Natural killer cell (primary cell): Measurements from ENCODE around the gene SHISA6. TPM values are rescaled to one million over a fixed set of nuclear protein-coding genes. Genes with fewer than 3 reads are reported as not detected.

Experiments
- ATAC-seq, 3 donors: fragments of 150-1000 bp in 2 of 3; fragments of 200-7000 bp in 1 of 3; cut with Tn5 transposase; 1 replicate in 1 of 3; 2 replicates in 2 of 3; pipeline ENCODE4 v1.10.0; 2021; ENCODE audit warnings: mild to moderate bottlenecking in 2 of 3, moderate library complexity in 2 of 3
- DNase-seq, 2 donors: peaks; one replicate each; pipeline versions ENCODE4 v3.0.0 to v3.0.0-alpha.2; 2013 to 2021; ENCODE audit warnings: mixed read lengths in 1 of 2
- H3K27ac ChIP-seq: one replicate; pipeline ENCODE4 v1.5.1; 2013; ENCODE audit warnings: mild to moderate bottlenecking, low read length
- H3K27me3 ChIP-seq: one replicate; pipeline ENCODE4 v1.6.1; 2013; ENCODE audit warnings: low read length; ENCODE audit not compliant: control insufficient read depth, insufficient read depth
- H3K36me3 ChIP-seq: one replicate; pipeline ENCODE4 v1.6.1; 2013; ENCODE audit warnings: low read length; ENCODE audit not compliant: control insufficient read depth, insufficient read depth
- H3K4me1 ChIP-seq: one replicate; pipeline ENCODE4 v1.6.1; 2013; ENCODE audit warnings: low read length; ENCODE audit not compliant: control insufficient read depth, insufficient read depth
- H3K4me3 ChIP-seq: one replicate; pipeline ENCODE4 v1.5.1; 2013; ENCODE audit warnings: low read length
- H3K9me3 ChIP-seq: one replicate; pipeline ENCODE4 v1.6.1; 2013; ENCODE audit warnings: low read length; ENCODE audit not compliant: control insufficient read depth, insufficient read depth
- H3K27ac Mint-ChIP-seq, 2 donors: one replicate each; pipeline ENCODE4 v1.8.0; 2022; ENCODE audit warnings: mild to moderate bottlenecking in 2 of 2, mixed read lengths in 2 of 2, moderate library complexity in 1 of 2
- H3K27me3 Mint-ChIP-seq, 2 donors: one replicate each; pipeline ENCODE4 v1.8.0; 2022; ENCODE audit warnings: low read depth in 2 of 2, mixed read lengths in 2 of 2
- H3K36me3 Mint-ChIP-seq: one replicate; pipeline ENCODE4 v1.8.0; 2022; ENCODE audit warnings: mixed read lengths
- H3K4me1 Mint-ChIP-seq, 2 donors: one replicate each; pipeline ENCODE4 v1.8.0; 2022; ENCODE audit warnings: mixed read lengths in 2 of 2
- H3K4me3 Mint-ChIP-seq: one replicate; pipeline ENCODE4 v1.8.0; 2022; ENCODE audit warnings: mild to moderate bottlenecking, moderate library complexity, mixed read lengths
- H3K9me3 Mint-ChIP-seq, 2 donors: one replicate each; pipeline ENCODE4 v1.8.0; 2022; ENCODE audit warnings: mixed read lengths in 2 of 2
- WGBS: methylation state at CpG from one replicate; pipeline ENCODE4 v1.1.7; 2013; ENCODE audit warnings: missing lambda C conversion rate; ENCODE audit not compliant: insufficient coverage; 5-methylcytosine and 5-hydroxymethylcytosine counted together
- intact Hi-C: fragments of 100-400 bp; cut with micrococcal nuclease; formaldehyde crosslinking; loops from one replicate; pipeline ENCODE4 v1.14.2; 2022
- total RNA-seq, 4 donors: library from RNA; stranded (reverse); fragments of 120-200 nt in 1 of 4; gene quantifications; one replicate each; pipeline versions ENCODE4 v1.2.3 to v1.2.4, GENCODE V29; 2013 to 2022
- TF ChIP-seq, protein P1 (sequence below): fragments of 200-600 bp; IDR thresholded peaks from one replicate; pipeline ENCODE4 v1.8.0; 2022; ENCODE audit warnings: antibody characterized with exemption

SHISA6 gene
- total RNA-seq, 3 donors from 2014 or later (not counting 1 experiment from before 2014, with no cell fraction given) = not detected

DNA sequence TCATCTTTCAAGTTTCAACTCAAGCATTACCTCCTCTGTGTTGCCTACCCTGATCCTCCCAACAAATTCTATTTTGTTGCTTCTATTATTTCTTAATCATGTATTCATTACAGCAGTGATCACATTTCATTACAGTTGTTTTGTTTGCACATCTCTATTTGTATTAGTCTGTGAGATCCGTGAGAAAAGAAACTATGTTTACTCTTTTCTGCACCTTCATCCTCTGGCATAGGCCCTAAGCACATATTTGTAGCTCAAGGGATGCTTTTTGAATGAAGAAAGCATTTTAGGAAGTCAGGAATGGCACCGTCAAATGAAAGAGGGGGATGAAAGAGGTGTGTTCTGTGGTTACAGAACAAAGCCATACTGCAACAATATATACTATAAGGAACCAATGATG, 110.5 kb downstream of the SHISA6 start:
- no CpG with 5 or more reads among the region's 2 CpGs for WGBS
- Histone ChIP-seq H3K4me1 (no peaks in the 10 kb centered on the region), H3K27me3 (no peaks in the 10 kb centered on the region), H3K9me3 (no peaks in the 10 kb centered on the region), H3K4me3 (no peak overlapping the region), H3K36me3 (no peaks in the 10 kb centered on the region), H3K27ac (no peak overlapping the region)
- Mint-ChIP-seq H3K27me3 (peaks cover 0 to 3% of the 10 kb centered on the region in 2 donors), H3K4me1 (no peaks in the 10 kb centered on the region), H3K27ac (no peak overlapping the region), H3K36me3 (no peaks in the 10 kb centered on the region), H3K4me3 (no peak overlapping the region), H3K9me3 (peaks cover 7 to 8% of the 10 kb centered on the region in 2 donors)
- no peak for DNase-seq
- intact Hi-C loops = no loop called here
- TF ChIP-seq, protein P1, sequence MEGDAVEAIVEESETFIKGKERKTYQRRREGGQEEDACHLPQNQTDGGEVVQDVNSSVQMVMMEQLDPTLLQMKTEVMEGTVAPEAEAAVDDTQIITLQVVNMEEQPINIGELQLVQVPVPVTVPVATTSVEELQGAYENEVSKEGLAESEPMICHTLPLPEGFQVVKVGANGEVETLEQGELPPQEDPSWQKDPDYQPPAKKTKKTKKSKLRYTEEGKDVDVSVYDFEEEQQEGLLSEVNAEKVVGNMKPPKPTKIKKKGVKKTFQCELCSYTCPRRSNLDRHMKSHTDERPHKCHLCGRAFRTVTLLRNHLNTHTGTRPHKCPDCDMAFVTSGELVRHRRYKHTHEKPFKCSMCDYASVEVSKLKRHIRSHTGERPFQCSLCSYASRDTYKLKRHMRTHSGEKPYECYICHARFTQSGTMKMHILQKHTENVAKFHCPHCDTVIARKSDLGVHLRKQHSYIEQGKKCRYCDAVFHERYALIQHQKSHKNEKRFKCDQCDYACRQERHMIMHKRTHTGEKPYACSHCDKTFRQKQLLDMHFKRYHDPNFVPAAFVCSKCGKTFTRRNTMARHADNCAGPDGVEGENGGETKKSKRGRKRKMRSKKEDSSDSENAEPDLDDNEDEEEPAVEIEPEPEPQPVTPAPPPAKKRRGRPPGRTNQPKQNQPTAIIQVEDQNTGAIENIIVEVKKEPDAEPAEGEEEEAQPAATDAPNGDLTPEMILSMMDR = no peak
- ATAC-seq = no peak

DNA sequence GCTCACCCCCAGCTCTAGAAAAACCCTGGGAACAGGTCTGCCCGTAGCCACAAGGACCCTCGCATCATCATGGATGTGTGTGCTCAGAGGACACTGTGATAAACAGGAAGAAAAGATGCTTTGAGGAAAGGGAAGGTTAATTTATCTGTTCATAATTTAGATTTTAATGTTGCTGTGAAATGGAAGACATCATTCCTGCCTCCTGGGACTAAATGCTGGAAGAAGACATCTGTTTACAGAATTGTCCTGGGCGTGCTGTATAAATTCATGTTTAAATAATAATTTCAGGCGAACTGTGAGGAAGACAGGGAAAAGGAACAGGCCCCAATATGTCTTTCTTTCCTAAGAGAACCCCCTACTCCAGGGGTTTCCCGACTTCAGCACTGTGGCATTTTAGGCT, 112.6 kb downstream of the SHISA6 start:
- H3K4me1 ChIP-seq = no peaks in the 10 kb centered on the region
- H3K4me1 Mint-ChIP-seq = no peaks in the 10 kb centered on the region
- no peak overlapping the region for H3K27ac ChIP-seq
- no peaks in the 10 kb centered on the region for H3K27me3 ChIP-seq
- TF ChIP-seq, protein P1 = no peak
- 90% methylated on average over 3 of the region's 5 CpGs for WGBS
- H3K9me3 Mint-ChIP-seq = peaks cover 7% of the 10 kb centered on the region in 2 donors
- H3K36me3 Mint-ChIP-seq = no peaks in the 10 kb centered on the region
- no peak for ATAC-seq
- H3K4me3 ChIP-seq = no peak overlapping the region
- no peaks in the 10 kb centered on the region for H3K36me3 ChIP-seq
- no peak overlapping the region for H3K4me3 Mint-ChIP-seq
- no peaks in the 10 kb centered on the region for H3K27me3 Mint-ChIP-seq
- no peak for DNase-seq
- no peaks in the 10 kb centered on the region for H3K9me3 ChIP-seq
- intact Hi-C loops = no loop called here
- no peak overlapping the region for H3K27ac Mint-ChIP-seq

DNA sequence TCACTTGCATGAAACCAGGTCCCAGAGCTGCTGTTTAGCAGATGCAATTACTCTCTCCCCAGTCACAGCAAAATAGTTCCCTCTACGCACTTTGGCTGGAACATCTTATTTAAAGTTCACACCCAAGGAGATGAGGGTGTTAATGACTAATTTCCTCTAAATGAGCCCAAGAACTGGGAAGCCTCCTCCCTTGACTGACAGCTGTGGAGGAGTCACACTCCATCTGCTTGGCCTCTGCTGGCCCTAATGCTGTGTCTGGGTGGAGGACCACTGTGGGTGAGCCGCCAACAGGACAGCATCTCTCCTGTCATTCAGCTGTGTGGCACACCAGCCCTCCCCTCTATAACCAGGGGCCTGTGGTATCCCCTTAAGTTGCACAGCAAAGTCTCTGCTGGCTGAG, 115.4 kb downstream of the SHISA6 start:
- H3K9me3 Mint-ChIP-seq = peaks cover 5 to 7% of the 10 kb centered on the region in 2 donors
- Histone ChIP-seq H3K9me3 (no peaks in the 10 kb centered on the region), H3K27me3 (no peaks in the 10 kb centered on the region), H3K4me3 (no peak overlapping the region), H3K27ac (no peak overlapping the region), H3K36me3 (no peaks in the 10 kb centered on the region), H3K4me1 (no peaks in the 10 kb centered on the region)
- H3K4me1 Mint-ChIP-seq = no peaks in the 10 kb centered on the region
- H3K27me3 Mint-ChIP-seq = no peaks in the 10 kb centered on the region
- intact Hi-C loops = no loop called here
- H3K27ac Mint-ChIP-seq = no peak overlapping the region
- TF ChIP-seq, protein P1 = no peak
- DNase-seq (no peak), ATAC-seq (no peak)
- 89% methylated on average over 1 of the region's 2 CpGs for WGBS
- H3K4me3 Mint-ChIP-seq = no peak overlapping the region
- no peaks in the 10 kb centered on the region for H3K36me3 Mint-ChIP-seq

DNA sequence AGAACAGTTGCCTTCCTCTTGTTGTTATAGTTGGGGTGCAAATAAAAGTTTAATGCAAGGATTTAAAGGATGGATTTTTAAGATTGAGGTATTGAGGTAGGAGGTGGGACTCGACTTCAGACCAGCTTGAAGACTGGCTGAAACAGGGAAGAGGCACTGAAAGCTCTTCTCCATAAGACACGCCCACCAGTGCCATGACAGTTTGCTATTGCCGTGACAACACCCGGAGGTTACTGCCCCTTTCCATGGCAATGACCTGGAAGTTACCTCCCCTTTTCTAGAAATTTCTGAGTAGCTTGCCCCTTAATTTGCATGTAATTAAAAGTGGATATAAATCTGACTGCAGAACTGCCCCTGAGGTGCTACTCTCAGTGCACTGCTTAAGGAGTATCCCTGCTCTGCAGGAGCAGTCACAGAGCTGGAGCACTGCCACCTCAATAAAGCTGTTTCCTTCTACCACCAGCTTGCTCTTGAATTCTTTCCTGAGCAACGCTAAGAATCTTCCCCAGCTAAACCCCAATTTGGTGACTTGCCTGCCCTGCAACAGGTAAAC, 122.6 kb downstream of the SHISA6 start:
- Histone ChIP-seq H3K4me3 (no peak overlapping the region), H3K4me1 (no peaks in the 10 kb centered on the region), H3K27me3 (no peaks in the 10 kb centered on the region), H3K9me3 (no peaks in the 10 kb centered on the region), H3K36me3 (no peaks in the 10 kb centered on the region), H3K27ac (no peak overlapping the region)
- Mint-ChIP-seq H3K4me3 (no peak overlapping the region), H3K27ac (no peak overlapping the region), H3K27me3 (no peaks in the 10 kb centered on the region), H3K4me1 (no peaks in the 10 kb centered on the region), H3K9me3 (peaks cover 0 to 8% of the 10 kb centered on the region in 2 donors), H3K36me3 (no peaks in the 10 kb centered on the region)
- no peak for DNase-seq
- WGBS = 85% methylated on average over 4 of the region's 5 CpGs
- intact Hi-C loops = no loop called here
- TF ChIP-seq, protein P1 = no peak
- no peak for ATAC-seq
